ENCODE measurements around the gene SPOCK3. TPM values are rescaled to one million over a fixed set of nuclear protein-coding genes. Genes with fewer than 3 reads are reported as not detected.

SPOCK3 gene
- total RNA-seq, 2 donors from 2014 or later, result 21.1 to 22.5 TPM

- H3K36me3 ChIP-seq (ENCODE audit: control insufficient read depth, insufficient read depth, low read length), result no peaks in the 10 kb centered on the region
- H3K27me3 Mint-ChIP-seq (ENCODE audit: insufficient read depth), result no peaks in the 10 kb centered on the region
Measured at GRCh38 chr4:167102475-167102874, 131.8 kb downstream of the SPOCK3 start.

GRCh38 chr4:167101035-167101434 lies 133.3 kb downstream of the SPOCK3 start:
- TF ChIP-seq CTCF (conservative IDR thresholded peaks at IDR 0.05), result no peak
- WGBS, 2 experiments (ENCODE audit: insufficient coverage in 1 of 2, insufficient read length in 1 of 2), result 92 to 100% methylated on average over 1 to 2 of the region's 2 CpGs
- peaks cover 2% of the 10 kb centered on the region for H3K4me1 Mint-ChIP-seq
- H3K27me3 Mint-ChIP-seq (ENCODE audit: insufficient read depth), result no peaks in the 10 kb centered on the region
- H3K4me3 Mint-ChIP-seq, result no peak overlapping the region
- peaks cover 7% of the 10 kb centered on the region for H3K9me3 ChIP-seq (ENCODE audit: control insufficient read depth, low read length)
- no peak overlapping the region for H3K9ac ChIP-seq (ENCODE audit: extremely low read depth, low read length, poor library complexity, severe bottlenecking)
- no peak for DNase-seq
- H3K4me1 ChIP-seq (ENCODE audit: control insufficient read depth, insufficient read depth, low read length), result no peaks in the 10 kb centered on the region
- H3K27ac Mint-ChIP-seq, result no peak overlapping the region
- peaks cover 1% of the 10 kb centered on the region for H3K9me3 Mint-ChIP-seq
- no peaks in the 10 kb centered on the region for H3K36me3 ChIP-seq (ENCODE audit: control insufficient read depth, insufficient read depth, low read length)
- no peaks in the 10 kb centered on the region for H3K36me3 Mint-ChIP-seq (ENCODE audit: low read depth)
- H3K27me3 ChIP-seq (ENCODE audit: control insufficient read depth, insufficient read depth, low read length, poor library complexity, severe bottlenecking), result no peaks in the 10 kb centered on the region
- no peak overlapping the region for H3K27ac ChIP-seq (ENCODE audit: low read depth, low read length)
- no peak overlapping the region for H3K4me3 ChIP-seq (ENCODE audit: low read length)

More at GRCh38 chr4:167102475-167102874, 131.8 kb downstream of the SPOCK3 start:
- TF ChIP-seq CTCF (conservative IDR thresholded peaks at IDR 0.05), result no peak
- Histone ChIP-seq H3K9ac (ENCODE audit: extremely low read depth, low read length, poor library complexity, severe bottlenecking) (no peak overlapping the region), H3K4me3 (ENCODE audit: low read length) (no peak overlapping the region), H3K4me1 (ENCODE audit: control insufficient read depth, insufficient read depth, low read length) (no peaks in the 10 kb centered on the region), H3K9me3 (ENCODE audit: control insufficient read depth, low read length) (peaks cover 6% of the 10 kb centered on the region), H3K27ac (ENCODE audit: low read depth, low read length) (no peak overlapping the region), H3K27me3 (ENCODE audit: control insufficient read depth, insufficient read depth, low read length, poor library complexity, severe bottlenecking) (no peaks in the 10 kb centered on the region)
- WGBS, 2 experiments (ENCODE audit: insufficient coverage in 1 of 2, insufficient read length in 1 of 2), result 93 to 95% methylated on average over 3 to 5 of the region's 5 CpGs
- peaks cover 2% of the 10 kb centered on the region for H3K4me1 Mint-ChIP-seq
- H3K4me3 Mint-ChIP-seq, result no peak overlapping the region
- no peaks in the 10 kb centered on the region for H3K9me3 Mint-ChIP-seq
- DNase-seq, result no peak
- H3K36me3 Mint-ChIP-seq (ENCODE audit: low read depth), result no peaks in the 10 kb centered on the region
- H3K27ac Mint-ChIP-seq, result no peak overlapping the region

- Mint-ChIP-seq H3K36me3 (ENCODE audit: low read depth) (no peaks in the 10 kb centered on the region), H3K9me3 (peaks cover 5% of the 10 kb centered on the region), H3K27me3 (ENCODE audit: insufficient read depth) (no peaks in the 10 kb centered on the region), H3K4me1 (peaks cover 2% of the 10 kb centered on the region), H3K4me3 (no peak overlapping the region), H3K27ac (no peak overlapping the region)
- Histone ChIP-seq H3K27me3 (ENCODE audit: control insufficient read depth, insufficient read depth, low read length, poor library complexity, severe bottlenecking) (no peaks in the 10 kb centered on the region), H3K9me3 (ENCODE audit: control insufficient read depth, low read length) (peaks cover 11% of the 10 kb centered on the region), H3K27ac (ENCODE audit: low read depth, low read length) (no peak overlapping the region), H3K4me1 (ENCODE audit: control insufficient read depth, insufficient read depth, low read length) (no peaks in the 10 kb centered on the region), H3K36me3 (ENCODE audit: control insufficient read depth, insufficient read depth, low read length) (no peaks in the 10 kb centered on the region), H3K9ac (ENCODE audit: extremely low read depth, low read length, poor library complexity, severe bottlenecking) (no peak overlapping the region), H3K4me3 (ENCODE audit: low read length) (no peak overlapping the region)
- no peak for TF ChIP-seq CTCF (conservative IDR thresholded peaks at IDR 0.05)
- no peak for DNase-seq
- WGBS, 2 experiments (ENCODE audit: insufficient coverage in 1 of 2, insufficient read length in 1 of 2), result 33 to 65% methylated on average over 1 of the region's 1 CpG
Measured at GRCh38 chr4:167100120-167100519, 134.2 kb downstream of the SPOCK3 start.
